ENCODE measurements around the gene NFIA.
"Not testable (repeated sequence)": the region's sequence is repeated elsewhere in the genome, so short reads cannot be mapped to it uniquely, and the experiment has no call there.

The NFIA gene

DNA sequence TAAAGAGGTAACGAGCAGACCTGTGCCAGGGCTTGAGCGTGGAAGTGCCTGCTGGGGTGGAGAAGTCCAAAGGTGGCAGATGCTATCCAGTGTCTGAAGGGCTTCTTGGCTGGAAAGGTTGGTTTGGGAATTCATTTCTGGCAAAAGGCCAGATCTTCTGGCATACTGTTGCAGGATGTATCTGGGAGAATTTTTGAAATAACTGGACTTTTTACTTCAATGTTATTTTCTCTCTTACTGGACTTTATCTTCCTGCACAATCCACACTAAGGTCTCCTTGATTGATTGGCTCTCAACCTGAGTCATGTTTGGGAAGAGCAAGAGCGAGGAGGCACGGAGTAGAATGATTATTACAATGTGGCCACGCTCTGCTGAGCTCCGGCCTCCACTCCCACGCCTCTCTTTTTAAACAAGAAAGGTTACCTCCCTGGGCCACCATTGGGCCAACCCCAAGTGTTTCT, 364.2 kb downstream of the NFIA start:
- no peak for DNase-seq

DNA sequence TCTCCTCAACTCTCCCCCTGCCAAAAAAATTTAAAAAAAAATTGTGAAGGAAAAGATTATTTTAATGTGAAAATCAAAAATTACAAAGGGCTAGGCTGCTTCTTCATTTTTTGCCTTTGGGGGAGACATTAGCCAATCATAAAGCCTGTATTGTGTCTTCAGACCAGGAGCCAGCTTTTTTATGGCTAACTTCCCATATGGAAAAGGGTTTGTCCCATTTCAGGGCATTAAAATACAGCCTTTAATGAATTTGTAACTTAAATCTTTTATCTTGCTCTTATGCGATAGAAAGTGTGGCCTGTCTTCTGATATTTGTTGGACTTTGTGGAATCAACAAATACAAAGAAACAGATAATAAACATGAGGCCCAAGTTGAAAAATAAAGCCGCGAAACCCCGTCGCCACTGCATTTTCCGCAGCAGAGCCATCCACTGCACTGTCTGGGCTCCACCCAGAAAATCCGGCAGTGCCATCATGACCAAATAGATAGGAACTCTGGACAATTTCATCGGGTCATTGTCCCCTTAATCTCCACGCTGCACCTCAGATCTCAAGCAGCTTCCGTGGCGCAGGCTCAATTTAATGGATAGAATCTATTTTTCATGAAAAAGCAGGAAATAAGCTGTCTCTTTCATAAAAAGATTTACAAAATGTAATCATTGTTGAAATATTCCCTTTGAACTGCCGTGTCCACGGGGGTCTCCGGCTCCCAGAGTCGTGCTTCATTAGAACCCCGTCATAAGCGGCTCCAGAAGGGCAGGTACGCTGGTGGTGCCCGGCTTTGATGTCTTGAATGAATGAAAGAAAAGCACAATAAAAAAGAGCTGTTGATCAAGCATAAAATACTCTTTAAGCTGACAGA, 365.0 kb downstream of the NFIA start:
- DNase-seq: no peak

DNA sequence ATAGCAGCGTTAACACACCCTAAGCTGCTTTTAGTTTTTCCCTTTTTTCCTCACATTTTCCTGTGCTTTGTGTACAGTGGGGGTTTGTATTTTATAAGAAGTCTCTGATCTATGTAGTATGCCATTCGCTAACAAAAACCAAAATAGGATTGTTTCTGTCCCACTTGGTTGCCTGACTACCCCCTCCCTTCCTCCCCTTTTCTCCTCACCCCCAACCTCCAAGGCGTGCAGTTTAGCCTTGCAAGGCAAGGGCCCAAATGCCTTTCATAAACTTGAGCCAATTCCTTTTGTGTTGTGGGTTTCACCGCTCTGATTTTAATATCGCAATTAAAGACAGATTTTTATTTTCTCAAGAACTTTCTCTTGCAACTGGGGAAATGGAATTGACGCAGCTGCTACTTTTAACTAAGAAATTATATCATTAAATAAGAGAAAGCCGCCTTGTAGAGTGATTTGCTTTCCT, 365.6 kb downstream of the NFIA start:
- no peak for DNase-seq

DNA sequence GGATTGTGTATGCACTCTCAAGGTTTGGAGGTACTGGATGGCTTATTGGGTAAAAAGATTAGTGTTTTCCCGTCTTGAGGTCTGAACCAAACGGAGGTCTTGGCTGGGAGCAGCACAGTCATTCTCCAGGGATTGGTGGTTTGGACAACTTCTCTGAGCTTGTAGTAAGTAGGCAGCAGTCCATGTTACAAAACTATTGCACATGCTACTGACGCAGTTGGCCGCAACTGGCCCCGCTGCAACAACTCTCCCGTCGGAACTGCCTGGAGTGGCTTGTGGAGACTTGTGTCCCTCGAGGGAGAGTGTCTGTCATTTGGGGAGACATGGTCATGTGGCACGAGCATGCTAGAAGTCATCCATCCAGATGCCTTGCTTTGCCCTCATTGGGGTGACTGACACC, 366.6 kb downstream of the NFIA start:
- no peak for DNase-seq

DNA sequence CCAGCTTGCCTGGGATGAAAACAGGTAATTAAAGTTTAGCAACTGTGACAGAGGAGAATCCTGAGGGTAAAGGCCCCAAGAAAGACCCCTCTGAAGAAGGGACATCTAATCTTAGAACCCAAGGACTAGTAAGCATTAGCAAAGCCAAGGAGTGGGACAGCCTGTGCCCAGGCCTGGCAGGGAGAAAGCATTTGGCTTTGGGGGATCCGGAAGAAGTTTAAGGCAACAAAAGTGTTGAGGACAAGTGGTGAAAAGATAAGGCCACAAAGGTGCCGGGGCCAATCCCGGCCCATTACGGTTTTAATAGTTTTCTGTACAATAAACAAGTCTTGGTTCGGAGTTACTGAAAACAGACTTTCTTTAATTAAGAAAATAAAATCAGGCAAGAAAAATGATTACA, 367.0 kb downstream of the NFIA start:
- DNase-seq: no peak

DNA sequence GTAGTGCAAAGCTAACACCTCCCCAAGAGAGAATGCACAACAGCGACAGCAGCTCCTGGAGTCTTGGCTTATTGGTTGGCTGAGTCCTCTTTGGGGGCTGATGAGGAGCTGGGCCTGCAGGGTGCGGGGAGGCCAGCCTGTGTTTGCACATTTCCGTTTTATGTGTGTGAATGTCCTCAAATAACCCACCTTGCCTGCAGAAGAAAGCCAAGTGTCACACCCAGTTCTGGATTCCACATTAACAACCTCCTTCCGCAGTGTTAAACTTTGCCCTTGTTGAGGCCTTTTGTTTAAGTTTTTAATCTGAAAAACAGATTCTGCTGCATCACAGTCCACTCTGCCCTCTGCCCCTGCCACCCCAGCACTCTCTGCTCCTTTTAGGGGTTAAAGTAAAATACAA, 368.1 kb downstream of the NFIA start:
- peak; percentile 41 for DNase-seq

DNA sequence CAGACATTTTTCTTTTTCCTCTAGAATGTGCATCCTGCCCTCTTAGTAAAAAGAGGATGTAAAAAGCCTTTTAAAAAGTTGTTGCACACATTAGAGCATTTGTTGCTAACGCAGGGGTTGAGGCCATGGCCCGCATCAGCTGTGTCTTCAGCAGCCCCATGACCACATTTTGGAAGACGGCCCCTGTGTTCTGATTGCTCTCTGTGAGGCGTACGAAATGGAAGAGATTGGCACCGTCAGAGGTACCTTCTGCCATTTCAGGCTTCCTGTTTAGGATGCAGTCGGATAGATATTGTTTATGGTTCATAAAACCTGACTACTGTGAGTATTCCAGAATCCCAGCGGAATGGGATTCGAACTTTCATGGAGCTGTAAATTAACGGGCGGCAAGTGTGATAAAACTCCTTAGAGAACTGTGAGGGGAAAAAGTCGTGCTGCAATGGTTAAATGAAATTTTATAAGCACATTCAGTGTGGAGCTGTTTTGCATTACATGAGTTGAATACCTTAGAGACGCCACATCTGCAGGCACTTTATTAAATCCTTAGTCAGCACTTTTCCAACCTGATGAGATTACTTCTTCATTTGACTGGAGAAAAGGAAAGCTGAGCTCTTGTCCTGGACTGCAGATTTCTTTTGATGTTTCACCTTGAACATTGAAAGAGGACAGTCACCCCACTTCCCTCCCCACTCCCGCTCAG, 368.7 kb downstream of the NFIA start:
- peak; percentile 26 for DNase-seq

DNA sequence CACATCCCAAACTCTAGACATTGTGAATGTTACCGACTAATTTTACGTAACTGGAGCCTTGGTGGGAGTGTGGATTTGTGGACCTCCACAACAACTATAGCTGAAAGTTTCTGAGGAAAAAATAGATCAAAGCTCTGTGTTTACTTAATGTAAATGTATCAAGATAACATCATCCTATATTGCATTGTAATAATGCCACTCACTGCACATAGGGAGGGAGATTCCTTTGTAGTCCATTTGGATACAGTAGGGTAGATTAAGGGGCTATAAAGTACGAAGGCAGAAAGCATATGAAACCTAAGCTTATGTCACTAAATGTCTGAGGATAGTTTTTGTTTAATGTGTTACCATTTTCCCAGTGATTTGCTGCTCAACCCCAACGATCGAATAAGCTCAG, 369.2 kb downstream of the NFIA start:
- no peak for DNase-seq

DNA sequence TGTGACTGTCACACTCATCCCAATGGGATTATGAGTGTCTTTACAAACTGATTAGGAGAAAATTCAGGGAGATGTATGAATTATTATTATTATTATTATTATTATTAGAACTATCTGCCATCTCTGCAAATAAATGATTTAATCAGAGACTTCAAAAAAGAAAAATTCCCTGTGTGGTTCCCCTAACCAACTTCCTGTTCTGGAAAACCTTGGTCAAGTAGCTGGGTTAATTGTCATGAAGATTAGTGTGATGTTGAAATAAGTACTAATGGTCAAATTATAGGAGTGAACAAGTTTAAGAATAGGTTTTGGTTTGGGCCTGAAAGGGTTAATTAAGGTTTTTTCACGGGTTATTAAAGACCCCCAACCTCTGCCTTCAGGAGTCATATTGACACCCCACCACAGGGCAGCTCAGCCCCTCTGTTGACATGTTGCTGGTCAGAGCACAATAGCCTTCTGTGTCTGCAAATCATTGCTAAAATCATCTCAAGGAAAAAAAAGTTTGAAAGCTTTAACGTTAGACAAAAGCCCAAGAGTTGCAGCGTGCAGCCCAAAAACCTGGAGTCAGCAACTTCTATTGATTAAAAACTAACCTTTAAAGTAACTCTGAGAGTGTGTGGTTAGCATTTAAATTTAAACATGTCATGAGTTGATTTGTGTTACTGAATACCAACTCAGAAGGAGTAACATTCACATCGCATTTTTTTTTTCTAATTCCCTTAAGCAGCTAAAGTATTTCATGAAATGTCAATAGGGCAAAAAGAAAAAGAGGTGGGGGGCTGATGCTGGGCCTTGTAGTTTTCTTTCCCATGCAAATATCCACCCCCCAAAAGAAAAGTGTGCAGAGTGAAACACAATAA, 370.0 kb downstream of the NFIA start:
- DNase-seq: peak; percentile 13

DNA sequence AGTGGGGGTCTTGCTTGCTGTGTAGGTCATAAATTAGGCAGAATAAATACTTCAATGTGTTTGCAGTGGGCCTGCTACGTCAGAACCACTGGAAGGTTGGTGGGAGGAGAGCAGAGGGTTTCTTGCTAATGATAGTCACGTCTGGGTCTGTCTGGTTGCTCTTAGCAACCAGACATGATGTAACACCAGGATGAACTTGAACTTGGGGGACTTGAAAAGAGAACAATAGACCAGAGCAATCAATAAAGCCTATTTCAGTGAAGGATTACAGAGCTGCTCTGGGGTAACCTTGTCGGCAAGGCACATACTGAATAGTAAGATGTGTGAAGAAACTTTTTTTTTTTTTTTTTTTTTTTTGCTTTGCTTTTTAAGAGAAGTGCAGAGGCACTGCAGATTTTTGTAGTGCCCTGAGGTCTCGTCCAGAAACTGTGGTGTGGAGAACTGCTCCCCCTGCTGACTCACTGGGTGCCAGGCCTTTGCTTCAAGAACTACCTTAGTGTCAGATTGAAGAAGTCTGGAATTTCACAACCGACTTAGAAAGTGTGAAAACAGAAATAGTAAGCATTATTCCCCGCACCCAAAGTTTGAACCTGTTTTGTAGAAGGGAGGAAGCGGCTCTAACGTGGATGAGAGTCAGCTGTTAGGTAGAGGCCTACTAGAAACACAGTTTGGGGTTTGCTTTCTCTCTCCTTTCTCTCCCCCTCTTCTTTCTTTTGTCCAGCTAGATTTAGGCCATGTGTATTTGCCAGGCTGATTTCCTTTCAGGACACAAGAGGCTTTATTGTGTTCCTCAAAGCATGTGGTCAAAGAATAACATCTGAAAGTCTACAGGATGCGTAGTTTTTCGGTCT, 371.0 kb downstream of the NFIA start:
- peak; percentile 94 for DNase-seq

DNA sequence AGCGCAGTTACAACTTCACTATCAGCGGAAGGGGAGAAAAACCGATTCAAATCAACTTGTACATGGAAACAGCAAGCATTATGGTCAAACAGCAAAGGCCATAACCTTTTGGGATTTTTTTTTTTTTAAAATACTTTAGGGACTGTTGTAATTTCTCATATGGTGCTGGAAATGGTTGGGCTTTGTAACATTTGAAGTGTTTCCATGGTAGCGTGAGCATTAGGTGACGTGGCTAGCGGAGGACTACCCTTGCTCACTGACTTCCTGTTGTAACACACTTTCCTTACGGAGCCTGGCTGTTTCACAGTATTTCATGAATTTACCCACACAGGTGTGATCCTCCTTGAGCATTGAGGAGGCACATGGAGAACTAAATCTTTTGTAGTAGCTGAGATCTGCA, 373.0 kb downstream of the NFIA start:
- DNase-seq: no peak

DNA sequence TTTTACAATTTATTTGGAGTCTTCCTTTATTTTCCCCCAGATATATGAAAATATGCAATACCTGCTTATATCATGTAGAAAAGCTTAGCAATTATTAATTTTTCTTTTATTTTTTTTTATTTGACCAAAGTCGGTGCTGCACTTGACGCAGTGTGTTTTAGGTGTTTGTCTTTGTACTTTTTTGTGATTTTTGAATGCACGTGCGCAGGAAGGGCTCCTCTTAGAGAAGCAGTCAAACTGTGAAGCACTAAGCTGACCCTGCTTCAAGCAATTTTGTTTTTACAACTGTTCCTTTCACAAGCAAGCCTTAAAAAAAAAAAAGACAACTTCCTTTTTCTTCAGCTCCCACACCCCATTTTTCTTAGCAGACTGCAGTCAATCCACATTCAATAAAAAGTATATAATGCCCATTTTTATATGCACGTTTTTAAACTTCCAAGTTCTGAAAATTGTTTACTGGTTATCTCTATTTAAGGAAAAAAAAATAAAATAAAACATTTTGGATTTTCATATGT, 375.2 kb downstream of the NFIA start:
- peak; percentile 66 for DNase-seq

DNA sequence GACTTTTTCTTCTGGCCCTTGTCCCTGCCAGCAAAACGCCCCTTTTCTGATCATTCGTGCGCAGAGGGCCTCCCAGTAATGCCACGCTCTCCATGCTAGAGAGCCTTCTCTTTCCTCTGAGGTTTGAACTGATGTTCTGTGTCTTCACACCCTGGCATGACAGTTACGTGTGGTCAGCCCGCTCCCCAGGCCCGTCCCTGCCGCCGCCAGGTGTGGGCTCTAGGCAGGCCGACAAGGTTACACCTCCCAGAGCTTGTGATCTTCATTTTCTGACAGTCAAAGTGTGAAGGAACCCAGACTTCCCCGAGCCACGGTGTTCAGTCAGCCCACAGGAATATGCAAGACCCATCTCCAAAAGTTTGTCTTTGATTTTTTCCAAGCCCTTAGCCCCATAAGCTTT, 377.0 kb downstream of the NFIA start:
- no peak for DNase-seq

DNA sequence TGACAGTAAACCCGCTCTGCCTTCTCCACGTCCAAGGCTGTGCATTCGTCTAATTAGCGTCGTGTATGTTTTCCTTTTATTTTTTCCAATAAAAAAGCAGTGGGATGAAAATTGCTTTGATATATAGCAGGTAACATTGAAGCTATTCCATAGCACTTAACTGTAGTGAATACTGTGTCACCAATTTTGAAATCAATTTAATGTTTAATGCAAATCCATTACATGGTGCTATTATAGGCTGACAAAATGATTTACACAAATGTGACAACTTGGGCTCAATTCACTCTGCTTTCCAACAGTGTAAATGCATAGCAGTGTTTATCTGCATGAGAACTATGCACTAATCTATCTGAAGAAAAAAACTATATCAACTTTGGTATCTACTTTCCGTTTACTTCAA, 377.8 kb downstream of the NFIA start:
- DNase-seq: no peak

DNA sequence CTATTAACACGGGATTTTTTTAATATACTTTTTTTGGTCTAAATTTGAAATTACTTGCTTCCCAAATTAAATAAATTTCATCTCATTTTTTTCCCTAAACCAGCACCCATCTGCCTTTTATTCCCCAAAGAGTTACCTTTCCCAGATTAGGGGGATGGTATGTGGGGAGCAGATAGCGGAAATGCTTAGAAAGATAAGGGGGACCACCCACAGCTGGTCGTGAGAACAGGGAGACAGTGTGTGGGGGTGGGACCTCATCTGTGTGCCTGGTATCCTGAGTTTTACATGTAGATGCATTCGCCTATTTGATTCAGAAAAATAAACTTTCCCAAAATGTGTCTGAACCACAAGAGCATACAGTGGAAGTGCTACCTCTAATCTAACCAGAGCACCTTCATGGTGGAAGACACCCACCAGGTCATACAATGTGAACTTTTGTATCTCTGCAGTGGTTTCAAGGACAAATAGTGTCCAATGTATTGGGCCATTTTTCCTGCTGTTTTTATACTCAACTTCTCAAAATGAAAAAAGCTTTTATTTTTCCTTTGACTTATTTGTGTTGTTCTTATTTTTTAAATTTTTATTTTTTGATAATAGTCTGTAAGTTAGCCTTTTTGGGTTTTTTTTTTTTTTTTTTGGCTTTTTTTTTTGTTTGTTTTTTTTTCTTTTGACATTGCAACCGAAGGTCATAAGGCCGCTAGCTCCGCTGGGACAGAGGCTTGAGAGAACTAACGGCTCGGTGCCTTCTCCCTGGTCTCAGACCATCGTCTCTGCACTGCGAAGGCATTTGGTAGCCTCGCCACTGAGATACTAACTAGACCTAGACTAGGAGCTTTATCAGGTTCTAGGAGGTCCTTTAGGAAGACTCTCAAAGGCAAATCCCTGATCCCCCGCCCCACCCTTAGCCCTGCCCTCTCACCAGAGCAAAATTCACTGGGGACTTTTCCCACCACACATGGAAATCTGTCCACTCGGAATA, 379.3 kb downstream of the NFIA start:
- peak; percentile 20 for DNase-seq

DNA sequence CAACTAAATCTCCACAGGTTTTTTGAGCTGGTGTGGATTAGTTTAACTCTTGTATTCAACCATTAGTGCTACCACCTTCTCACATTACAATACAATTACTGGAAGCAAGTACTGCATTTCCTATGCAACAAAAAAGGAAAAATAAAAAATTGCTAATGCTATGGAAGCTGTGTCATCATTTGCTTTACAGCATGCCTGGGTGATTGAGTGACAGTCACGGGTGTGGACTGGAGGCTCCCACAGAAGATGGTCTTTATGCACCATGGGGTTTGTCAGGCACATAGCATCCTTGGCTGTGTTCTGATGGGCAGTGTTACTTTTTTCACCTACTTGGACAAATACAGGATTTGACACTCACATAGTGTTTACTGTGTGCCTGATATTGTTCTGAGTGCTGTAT, 380.3 kb downstream of the NFIA start:
- no peak for DNase-seq

DNA sequence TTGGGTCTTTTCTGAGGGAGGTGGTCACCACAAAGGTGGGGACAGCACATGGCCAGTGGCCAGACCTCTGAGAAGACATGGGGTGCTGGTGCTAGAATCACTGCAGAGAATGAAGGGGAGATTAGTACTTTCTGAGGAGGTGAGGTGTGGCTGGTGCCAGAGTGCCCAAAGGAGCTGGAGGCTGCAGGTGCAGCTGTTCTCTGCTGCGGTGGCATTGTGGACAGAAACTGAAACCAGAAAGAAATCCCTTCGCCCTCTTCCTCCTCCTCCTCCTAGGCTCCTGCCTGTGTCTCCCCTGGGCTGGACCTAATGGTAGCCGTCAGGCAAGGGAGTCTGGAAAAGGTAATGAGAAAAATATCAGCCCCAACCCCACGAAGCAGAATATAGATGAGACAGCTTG, 380.9 kb downstream of the NFIA start:
- DNase-seq: no peak

DNA sequence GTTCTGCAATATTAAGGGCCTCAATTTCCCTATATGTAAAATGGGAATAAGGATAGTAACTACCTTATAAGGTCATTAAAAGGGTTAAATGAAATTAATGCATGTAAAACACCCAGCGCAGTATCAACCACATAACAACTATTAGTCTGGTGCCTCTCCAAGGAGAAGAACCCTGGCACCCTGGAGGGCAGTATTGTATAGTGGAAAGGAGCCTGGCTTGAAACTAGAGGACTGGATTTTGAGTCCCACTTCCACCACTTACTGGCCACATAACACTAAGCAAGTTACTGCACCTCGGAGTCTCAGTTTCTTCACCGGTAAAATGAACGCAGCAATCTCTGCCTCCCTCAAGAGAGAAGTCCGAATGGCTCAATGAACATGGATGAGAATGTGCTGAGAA, 385.5 kb downstream of the NFIA start:
- not testable (repeated sequence) for DNase-seq

DNA sequence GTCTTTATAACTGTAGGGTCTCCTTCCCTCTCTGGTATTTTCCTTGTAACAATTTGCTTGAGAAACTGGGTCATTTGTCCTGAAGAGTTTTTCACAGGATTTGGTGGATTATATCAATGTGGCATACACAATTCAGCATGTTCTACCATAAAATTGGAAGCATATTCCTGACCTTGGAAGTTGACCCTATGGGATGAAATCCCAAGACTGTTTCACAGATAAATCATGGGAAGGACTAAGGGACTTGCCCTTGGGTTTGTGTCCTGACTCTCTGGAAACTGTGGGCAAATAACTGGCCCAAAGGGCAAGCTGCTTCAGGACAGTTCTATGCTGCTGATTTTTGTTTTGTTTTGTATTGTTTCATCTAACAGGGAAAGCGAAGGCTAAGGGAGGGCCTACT, 387.0 kb downstream of the NFIA start:
- no peak for DNase-seq

DNA sequence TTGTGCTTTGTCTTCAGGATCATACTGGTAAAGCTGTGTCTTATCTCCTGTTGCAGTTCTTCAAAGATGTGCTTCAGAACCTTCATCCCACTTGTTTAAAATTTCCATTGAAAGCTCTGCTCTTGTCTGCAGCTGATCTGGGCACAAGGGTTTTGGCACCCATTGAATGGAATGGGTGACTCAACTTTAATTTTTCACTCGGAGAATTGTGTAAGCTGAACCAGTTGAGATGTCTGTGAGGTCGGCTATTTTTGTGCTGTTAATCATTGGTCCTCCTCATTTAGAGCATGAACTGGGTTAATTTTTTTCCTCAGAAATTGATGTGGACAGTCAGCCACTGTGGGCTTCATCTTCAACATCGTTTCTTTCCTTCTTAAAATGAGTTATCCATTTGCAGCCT, 390.5 kb downstream of the NFIA start:
- no peak for DNase-seq

Measured in hematopoietic multipotent progenitor cell treated with erythropoietin and hydrocortisone succinate and interleukin-3 and kit ligand, for 4 days (in vitro differentiated cells).